GM12873 (cell line): Measurements from ENCODE around the gene UBAP1L.

ENCODE experiments used
- TF ChIP-seq, protein P1 (sequence below): IDR thresholded peaks from 2 replicates; pipeline ENCODE4 v1.5.1; 2012; ENCODE audit warnings: low read depth, mild to moderate bottlenecking, moderate library complexity, low read length, control low read depth; ENCODE audit not compliant: insufficient read depth; ENCODE audit errors: missing control alignments

UBAP1L gene

GRCh38 chr15:65133548-65134200, 18.7 kb upstream of the UBAP1L start, which contains the start of gene PDCD7:
TSS of gene PDCD7 (minus strand) at chr15:65133808. CDS start at chr15:65133781, 27 bp downstream.
- TF ChIP-seq, protein P1, sequence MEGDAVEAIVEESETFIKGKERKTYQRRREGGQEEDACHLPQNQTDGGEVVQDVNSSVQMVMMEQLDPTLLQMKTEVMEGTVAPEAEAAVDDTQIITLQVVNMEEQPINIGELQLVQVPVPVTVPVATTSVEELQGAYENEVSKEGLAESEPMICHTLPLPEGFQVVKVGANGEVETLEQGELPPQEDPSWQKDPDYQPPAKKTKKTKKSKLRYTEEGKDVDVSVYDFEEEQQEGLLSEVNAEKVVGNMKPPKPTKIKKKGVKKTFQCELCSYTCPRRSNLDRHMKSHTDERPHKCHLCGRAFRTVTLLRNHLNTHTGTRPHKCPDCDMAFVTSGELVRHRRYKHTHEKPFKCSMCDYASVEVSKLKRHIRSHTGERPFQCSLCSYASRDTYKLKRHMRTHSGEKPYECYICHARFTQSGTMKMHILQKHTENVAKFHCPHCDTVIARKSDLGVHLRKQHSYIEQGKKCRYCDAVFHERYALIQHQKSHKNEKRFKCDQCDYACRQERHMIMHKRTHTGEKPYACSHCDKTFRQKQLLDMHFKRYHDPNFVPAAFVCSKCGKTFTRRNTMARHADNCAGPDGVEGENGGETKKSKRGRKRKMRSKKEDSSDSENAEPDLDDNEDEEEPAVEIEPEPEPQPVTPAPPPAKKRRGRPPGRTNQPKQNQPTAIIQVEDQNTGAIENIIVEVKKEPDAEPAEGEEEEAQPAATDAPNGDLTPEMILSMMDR = no peak

DNA sequence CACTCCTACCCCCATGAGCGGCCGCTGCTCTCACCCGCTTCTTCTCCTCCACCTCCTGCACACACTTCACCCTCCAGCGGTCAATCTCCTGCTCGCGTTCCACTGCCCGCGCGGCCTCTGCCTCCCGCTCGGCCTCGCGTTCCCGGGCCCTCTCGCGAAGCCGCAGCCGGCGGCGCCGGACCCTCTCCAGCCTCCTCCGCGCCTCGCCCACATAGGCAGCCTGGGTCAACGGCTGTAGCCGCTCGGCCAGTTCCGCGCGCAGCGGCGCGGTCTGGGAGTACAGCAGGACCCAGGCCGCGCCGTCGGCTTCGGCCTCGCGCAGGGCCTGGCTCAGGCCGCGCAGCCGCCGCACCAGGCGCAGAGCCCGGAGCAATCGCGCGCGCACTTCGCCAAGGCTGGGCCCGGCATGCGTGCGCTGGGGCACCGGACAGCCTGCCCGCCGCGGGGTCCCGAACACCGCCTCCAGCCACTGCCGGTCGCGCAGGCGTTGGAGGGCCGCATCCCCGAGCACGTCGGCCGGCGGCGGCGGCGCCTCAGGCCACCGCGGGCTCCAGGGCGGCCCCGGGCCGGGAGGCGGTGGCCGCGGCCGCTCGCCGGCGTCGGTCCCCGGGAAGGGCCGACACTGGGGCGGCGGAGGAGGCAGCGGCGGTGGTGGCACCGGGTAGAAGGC, 18.0 kb upstream of the UBAP1L start:
- TF ChIP-seq, protein P1 = no peak

DNA sequence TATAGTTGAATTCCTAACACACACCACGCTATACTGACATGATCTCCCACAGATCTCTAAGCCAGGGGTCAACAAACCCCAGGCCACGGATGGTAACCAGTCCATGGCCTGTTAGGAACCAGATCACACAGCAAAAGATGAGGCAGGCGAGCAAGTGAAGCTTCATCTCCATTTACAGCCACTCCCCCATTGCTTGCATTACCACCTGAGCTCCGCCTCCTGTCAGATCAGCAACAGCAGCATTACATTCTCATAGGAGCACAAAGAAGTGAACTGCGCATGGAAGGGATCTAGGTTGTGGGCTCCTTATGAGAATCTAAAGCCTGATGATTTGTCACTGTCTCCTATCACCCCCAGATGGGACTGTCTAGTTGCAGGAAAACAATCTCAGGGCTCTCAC, 15.9 kb upstream of the UBAP1L start:
- TF ChIP-seq, protein P1 = no peak

- TF ChIP-seq, protein P1 = no peak
Measured at GRCh38 chr15:65115542-65115941, 542 bp upstream of the UBAP1L start.

- TF ChIP-seq, protein P1 = no peak
Measured at GRCh38 chr15:65110676-65111292, 4.2 kb downstream of the UBAP1L start.

GRCh38 chr15:65106011-65106590, 8.9 kb downstream of the UBAP1L start:
- TF ChIP-seq, protein P1 = no peak

DNA sequence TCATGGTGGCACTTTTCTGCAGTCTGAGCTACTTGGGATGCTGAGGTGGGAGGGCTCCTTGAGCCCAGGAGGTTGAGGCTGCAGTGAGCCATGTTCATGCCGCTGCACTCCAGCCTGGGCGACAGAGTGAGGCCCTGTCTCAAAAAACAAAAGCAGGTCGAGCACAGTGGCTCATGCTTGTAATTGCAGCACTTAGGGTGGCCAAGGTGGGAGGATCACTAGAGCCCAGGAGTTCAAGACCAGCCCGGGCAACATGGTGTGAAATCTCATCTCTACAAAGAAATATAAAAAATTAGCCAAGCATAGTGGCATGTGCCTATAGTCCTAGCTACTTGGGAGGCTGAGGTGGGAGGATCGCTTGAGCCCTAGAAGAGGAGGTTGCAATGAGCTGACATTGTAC, 10.0 kb downstream of the UBAP1L start:
- TF ChIP-seq, protein P1 = no peak
